Ovary (tissue), 9 donors: Measurements from ENCODE around the gene DGUOK. TPM values are rescaled to one million over a fixed set of nuclear protein-coding genes. Genes with fewer than 3 reads are reported as not detected.

ENCODE experiments used
- DNase-seq, 5 donors: peaks; one replicate each; pipeline ENCODE4 v3.0.0-alpha.2; 2019 to 2020
- H3K27ac ChIP-seq, 2 donors: fragments of 200-600 bp; one replicate each; pipeline versions ENCODE4 v1.5.1 to v1.8.0; 2019 to 2022
- H3K27me3 ChIP-seq: fragments of 200-600 bp; one replicate; pipeline ENCODE4 v1.8.0; 2022
- H3K36me3 ChIP-seq: fragments of 200-600 bp; sonication (generic); one replicate; pipeline ENCODE4 v1.5.1; 2019
- H3K4me1 ChIP-seq: one replicate; pipeline ENCODE4 v1.8.1; 2013; ENCODE audit warnings: mild to moderate bottlenecking, moderate library complexity; ENCODE audit not compliant: insufficient read depth
- H3K4me3 ChIP-seq: fragments of 200-600 bp; sonication (generic); one replicate; pipeline ENCODE4 v1.5.1; 2017
- H3K9me3 ChIP-seq, 2 donors: fragments of 200-600 bp in 1 of 2; sonication (generic) in 1 of 2; one replicate each; pipeline versions ENCODE4 v1.5.1 to v1.8.1; 2013 to 2019; ENCODE audit warnings: mild to moderate bottlenecking in 1 of 2, moderate library complexity in 1 of 2
- CTCF ChIP-seq, 3 donors: fragments of 450-650 bp in 2 of 3; fragments of 200-600 bp in 1 of 3; IDR thresholded peaks; one replicate each; pipeline versions ENCODE4 v1.5.1 to v1.8.0; 2016 to 2022; ENCODE audit warnings: antibody characterized with exemption in 3 of 3, mild to moderate bottlenecking in 1 of 3
- EP300 ChIP-seq: sonication (generic); formaldehyde crosslinking; IDR thresholded peaks from one replicate; pipeline ENCODE4 v1.6.1; 2017; ENCODE audit warnings: antibody characterized with exemption
- POLR2A ChIP-seq: fragments of 450-650 bp; IDR thresholded peaks from one replicate; pipeline ENCODE4 v1.6.1; 2017; ENCODE audit warnings: antibody characterized with exemption, mild to moderate bottlenecking, moderate library complexity
- WGBS, 3 donors: extraction: QIAGEN DNeasy Blood & Tissue Kit in 1 of 3; methylation state at CpG; one replicate each; pipeline versions ENCODE4 v1.1.5 to v1.1.7; 2013 to 2017; 5-methylcytosine and 5-hydroxymethylcytosine counted together
- intact Hi-C, 4 donors: fragments of 100-400 bp; cut with DNase I; formaldehyde crosslinking; loops; one replicate each; pipeline versions ENCODE4 v1.11.0 to v1.15.1; 2022 to 2023
- polyA plus RNA-seq, 2 donors: library from polyadenylated mRNA; stranded (reverse); fragments of 200-250 nt in 1 of 2; fragments of 350-450 nt in 1 of 2; fragmentation: Illumina TruSeq in 1 of 2; extraction: RNeasy Lipid Tissue Mini Kit (QIAGEN cat#74804) in 1 of 2; gene quantifications; one replicate each; pipeline ENCODE4 v1.2.3, GENCODE V29; 2013 to 2014
- total RNA-seq, 7 donors: library from RNA; depleted of rRNA in 2 of 7; stranded (reverse); fragments of >200 nt in 2 of 7; fragmentation: NEBNext Ultra II Directional in 3 of 7; extraction: Animal tissue kit (Norgen Biotek cat#: 25700) in 3 of 7; gene quantifications; one replicate each; pipeline versions ENCODE4 v1.1.0 to v1.2.4, GENCODE V29; 2016 to 2023
- donor health status: DM: no; HTN: no; CAD: no; lungs with moderate emphysema.
- donor health status: DM: no; HTN: no; CAD: no.
- donor health status: Bipolar disorder and iron deficiency.
- donor health status: DM: yes; HTN: yes; CAD: no.
- donor health status: DM: no; HTN: no; CAD: no.
- donor health status: DM: yes; HTN: yes; CAD: no.

DGUOK gene
- total and polyA plus RNA-seq, 9 donors = 45.8 to 84.1 (median 57.4) TPM

DNA sequence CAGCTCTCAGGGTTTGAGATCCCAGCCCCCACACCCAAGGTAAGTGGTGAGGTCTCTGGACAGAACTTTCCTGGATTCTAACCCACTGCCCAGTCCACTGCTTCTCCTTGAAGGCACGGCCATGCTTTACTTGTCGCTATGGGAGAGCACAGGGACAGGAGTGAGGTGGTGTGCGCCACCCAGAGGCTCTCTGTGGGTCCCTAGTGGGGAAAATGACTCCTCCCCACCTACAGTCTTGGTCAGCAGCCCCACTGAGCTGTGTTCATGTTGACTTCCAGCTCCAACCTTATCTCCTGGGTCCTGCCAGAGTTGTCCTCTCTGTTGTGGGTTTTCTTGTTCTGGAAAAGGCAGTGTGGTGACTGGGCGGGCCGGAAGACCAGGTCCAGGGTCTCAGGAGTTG lies 69.1 kb downstream of the DGUOK start:
- no peak overlapping the region for H3K4me3 ChIP-seq
- 93 to 99% (median 96%) methylated on average over 5 of the region's 5 CpGs for WGBS, 3 donors
- TF ChIP-seq CTCF (IDR thresholded peaks at IDR 0.05) = no peak
- no peak for TF ChIP-seq EP300
- TF ChIP-seq POLR2A = no peak

DNA sequence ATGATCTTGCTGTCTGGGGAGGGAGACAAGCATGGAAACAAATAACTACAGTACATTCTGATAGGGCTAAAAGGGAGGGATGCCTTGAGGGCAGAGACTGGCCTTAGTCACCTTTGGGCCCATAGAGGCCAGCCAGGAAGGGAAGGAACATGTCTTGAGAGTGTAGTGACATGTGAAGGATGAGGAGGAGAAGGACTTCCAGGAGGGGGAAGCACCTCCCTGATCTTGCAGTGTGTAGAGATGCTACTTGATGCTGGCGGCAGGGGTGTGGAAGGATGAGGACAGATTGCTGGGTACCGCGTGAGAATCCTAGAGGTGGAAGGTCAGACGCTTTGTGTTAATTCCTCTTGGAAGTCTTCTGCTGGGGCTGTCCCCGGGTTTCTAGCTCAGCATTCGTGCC lies 71.1 kb downstream of the DGUOK start:
- TF ChIP-seq EP300 (no peak), POLR2A (no peak), CTCF (IDR thresholded peaks at IDR 0.05) (no peak)
- no peak overlapping the region for H3K27ac ChIP-seq
- H3K4me3 ChIP-seq = no peak overlapping the region
- intact Hi-C loops = no loop called here
- no peaks in the 10 kb centered on the region for H3K9me3 ChIP-seq
- no peaks in the 10 kb centered on the region for H3K36me3 ChIP-seq
- 88 to 95% (median 92%) methylated on average over 6 of the region's 6 CpGs for WGBS, 3 donors
- peaks cover 8% of the 10 kb centered on the region for H3K4me1 ChIP-seq
- no peak for DNase-seq
- no peaks in the 10 kb centered on the region for H3K27me3 ChIP-seq

More for the DNA sequence above, 69.1 kb downstream of the DGUOK start:
- intact Hi-C loops = no loop called here
- no peak for DNase-seq
- H3K4me1 ChIP-seq = peaks cover 5% of the 10 kb centered on the region
- no peaks in the 10 kb centered on the region for H3K9me3 ChIP-seq
- no peaks in the 10 kb centered on the region for H3K27me3 ChIP-seq
- no peaks in the 10 kb centered on the region for H3K36me3 ChIP-seq
- H3K27ac ChIP-seq = no peak overlapping the region

- H3K9me3 ChIP-seq = no peaks in the 10 kb centered on the region
- intact Hi-C loops = no loop called here
- DNase-seq = no peak
- H3K4me1 ChIP-seq = peaks cover 8% of the 10 kb centered on the region
- H3K4me3 ChIP-seq = no peak overlapping the region
- TF ChIP-seq POLR2A = no peak
- no peaks in the 10 kb centered on the region for H3K36me3 ChIP-seq
- no peak overlapping the region for H3K27ac ChIP-seq
- WGBS, 3 donors = 87 to 91% (median 90%) methylated on average over 8 of the region's 8 CpGs
- no peaks in the 10 kb centered on the region for H3K27me3 ChIP-seq
These were observed 71.8 kb downstream of the DGUOK start for GRCh38 chr2:73998451-73998850.

- no peak overlapping the region for H3K27ac ChIP-seq
- H3K9me3 ChIP-seq = no peaks in the 10 kb centered on the region
- intact Hi-C loops = no loop called here
- no peaks in the 10 kb centered on the region for H3K36me3 ChIP-seq
- WGBS, 3 donors = 80 to 86% (median 81%) methylated on average over 4 of the region's 4 CpGs
- no peak for DNase-seq
- H3K4me3 ChIP-seq = no peak overlapping the region
- TF ChIP-seq EP300 (no peak), POLR2A (no peak), CTCF (IDR thresholded peaks at IDR 0.05) (no peak)
- peaks cover 10% of the 10 kb centered on the region for H3K4me1 ChIP-seq
- no peaks in the 10 kb centered on the region for H3K27me3 ChIP-seq
These were observed 72.3 kb downstream of the DGUOK start for GRCh38 chr2:73998933-73999332.

DNA sequence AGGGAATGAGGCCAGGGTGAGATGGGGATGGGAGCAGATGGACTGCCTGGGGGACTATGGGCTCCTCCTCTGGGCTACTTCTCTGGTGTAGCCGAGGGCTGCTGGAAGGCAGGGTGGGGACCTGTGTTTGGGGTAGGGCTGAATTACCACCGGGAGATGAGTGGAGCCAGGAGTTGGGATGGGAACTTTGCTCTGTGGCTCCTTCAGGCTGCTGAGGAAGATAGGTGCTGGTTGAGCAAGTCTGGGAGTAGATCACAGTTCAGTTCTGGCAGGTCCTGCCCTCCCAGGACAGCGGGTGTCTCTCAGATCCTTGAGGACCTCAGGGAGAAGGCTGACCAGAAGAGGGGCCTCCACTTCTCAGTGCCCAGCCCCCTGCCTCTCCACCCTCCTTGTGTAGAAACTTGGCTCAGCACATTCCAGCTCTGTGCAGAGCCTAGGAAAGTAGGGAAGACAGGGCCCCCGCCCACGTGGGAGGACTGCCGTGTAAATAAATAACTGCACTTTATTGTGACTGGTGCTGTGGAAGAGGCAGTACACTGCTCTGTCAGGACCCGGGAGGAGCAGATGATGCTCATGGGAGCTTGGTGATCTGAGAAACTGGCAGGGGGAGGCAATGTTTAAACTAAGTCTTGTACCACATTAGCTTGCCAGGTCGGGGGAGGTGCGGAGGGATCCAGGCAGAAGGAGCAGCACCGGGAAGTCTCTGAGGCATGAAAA lies 73.4 kb downstream of the DGUOK start:
- Histone ChIP-seq H3K9me3 (no peaks in the 10 kb centered on the region), H3K27me3 (no peaks in the 10 kb centered on the region), H3K4me3 (no peak overlapping the region), H3K27ac (peak overlapping the region in 1 of 2 donors; percentile 28), H3K4me1 (peaks cover 19% of the 10 kb centered on the region), H3K36me3 (no peaks in the 10 kb centered on the region)
- TF ChIP-seq CTCF (IDR thresholded peaks at IDR 0.05) (no peak), EP300 (no peak), POLR2A (no peak)
- intact Hi-C loops = loop anchor here in 2 of 4 donors (2.0 to 10.0 kb wide), 3 partner anchors 15 to 175 kb away; partner anchors contain the start of genes DGUOK (in 1 of the 2), STAMBP (in 1 of the 2) and TET3 (in 1 of the 2)
- DNase-seq = peak in 4 of 5 donors; percentile 45 to 71 (median 56)
- 8 to 12% (median 9%) methylated on average over 10 of the region's 10 CpGs for WGBS, 3 donors
